Measurements from ENCODE around the gene SERPINB5.

SERPINB5 gene

DNA sequence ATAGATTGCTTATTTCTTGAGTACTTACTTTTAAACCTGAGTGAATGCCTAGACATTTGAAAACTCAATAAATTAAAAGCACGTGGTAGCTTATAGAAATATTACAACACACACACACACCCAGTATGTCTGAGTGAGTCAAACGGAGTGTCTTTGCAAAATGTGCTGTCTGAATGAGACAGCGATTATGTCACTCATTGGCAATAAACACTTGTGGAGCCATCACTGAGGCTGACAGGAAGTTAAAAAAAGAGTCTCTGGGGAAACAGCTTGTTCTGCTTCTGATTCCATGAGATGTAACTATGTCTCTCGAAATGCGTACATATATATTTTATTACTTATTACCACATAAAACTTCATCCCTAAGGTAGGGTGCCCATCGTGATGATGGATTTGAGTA, 32.2 kb upstream of the SERPINB5 start:
- Histone ChIP-seq H3K36me3 (ENCODE audit: control insufficient read depth, low read length) (no peaks in the 10 kb centered on the region), H3K4me3 (ENCODE audit: low read length) (no peak overlapping the region), H3K4me1 (ENCODE audit: control insufficient read depth, low read length) (peaks cover 11% of the 10 kb centered on the region), H3K27me3 (ENCODE audit: control insufficient read depth, low read length) (peaks cover 5% of the 10 kb centered on the region; the same call in 1 of the 2 replicates), H3K4me2 (ENCODE audit: low read length) (peak overlapping the region; percentile 41), H3K79me2 (ENCODE audit: control insufficient read depth, low read length) (no peaks in the 10 kb centered on the region), H3K27ac (ENCODE audit: low read depth, low read length) (no peak overlapping the region), H4K20me1 (ENCODE audit: control insufficient read depth, insufficient read depth, low read depth, low read length) (no peaks in the 10 kb centered on the region), H3K9me3 (ENCODE audit: control insufficient read depth, insufficient read depth, low read length) (no peaks in the 10 kb centered on the region), H3F3A (ENCODE audit: control insufficient read depth, insufficient read depth) (no peaks in the 10 kb centered on the region), H3K9me2 (replicated peaks; ENCODE audit: control insufficient read depth, low read length) (no peaks in the 10 kb centered on the region)
- TF ChIP-seq, protein P1, sequence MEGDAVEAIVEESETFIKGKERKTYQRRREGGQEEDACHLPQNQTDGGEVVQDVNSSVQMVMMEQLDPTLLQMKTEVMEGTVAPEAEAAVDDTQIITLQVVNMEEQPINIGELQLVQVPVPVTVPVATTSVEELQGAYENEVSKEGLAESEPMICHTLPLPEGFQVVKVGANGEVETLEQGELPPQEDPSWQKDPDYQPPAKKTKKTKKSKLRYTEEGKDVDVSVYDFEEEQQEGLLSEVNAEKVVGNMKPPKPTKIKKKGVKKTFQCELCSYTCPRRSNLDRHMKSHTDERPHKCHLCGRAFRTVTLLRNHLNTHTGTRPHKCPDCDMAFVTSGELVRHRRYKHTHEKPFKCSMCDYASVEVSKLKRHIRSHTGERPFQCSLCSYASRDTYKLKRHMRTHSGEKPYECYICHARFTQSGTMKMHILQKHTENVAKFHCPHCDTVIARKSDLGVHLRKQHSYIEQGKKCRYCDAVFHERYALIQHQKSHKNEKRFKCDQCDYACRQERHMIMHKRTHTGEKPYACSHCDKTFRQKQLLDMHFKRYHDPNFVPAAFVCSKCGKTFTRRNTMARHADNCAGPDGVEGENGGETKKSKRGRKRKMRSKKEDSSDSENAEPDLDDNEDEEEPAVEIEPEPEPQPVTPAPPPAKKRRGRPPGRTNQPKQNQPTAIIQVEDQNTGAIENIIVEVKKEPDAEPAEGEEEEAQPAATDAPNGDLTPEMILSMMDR (IDR thresholded peaks at IDR 0.05; ENCODE audit: low read depth, low read length, poor library complexity, severe bottlenecking), result no peak
- TF ChIP-seq EZH2phosphoT487 (IDR thresholded peaks at IDR 0.05; ENCODE audit: borderline replicate concordance, low read length), result no peak

DNA sequence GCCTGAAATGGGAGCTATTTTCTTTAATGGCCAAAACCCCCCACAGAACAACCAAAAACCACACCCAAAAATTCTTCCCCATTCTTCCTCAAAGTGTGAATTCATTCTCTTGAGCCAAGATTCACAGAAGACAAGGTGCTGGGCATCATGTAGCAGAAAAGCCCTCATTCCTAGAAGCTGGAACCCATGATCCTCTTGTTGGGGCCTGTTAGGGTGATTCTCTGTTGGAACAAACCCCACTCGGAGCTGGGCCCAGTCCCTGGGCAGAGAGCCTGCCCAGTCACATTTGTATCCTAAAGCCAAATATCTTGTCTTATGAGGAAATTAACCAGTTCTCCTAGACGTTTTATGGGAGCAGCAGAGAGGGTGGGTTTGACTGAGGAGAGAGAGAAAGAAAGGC, 31.7 kb upstream of the SERPINB5 start:
- H3K27ac ChIP-seq (ENCODE audit: low read depth, low read length), result no peak overlapping the region
- TF ChIP-seq, protein P1 (IDR thresholded peaks at IDR 0.05; ENCODE audit: low read depth, low read length, poor library complexity, severe bottlenecking), result no peak
- TF ChIP-seq EZH2phosphoT487 (IDR thresholded peaks at IDR 0.05; ENCODE audit: borderline replicate concordance, low read length), result no peak
- H3K4me2 ChIP-seq (ENCODE audit: low read length), result peak overlapping the region; percentile 41
- H4K20me1 ChIP-seq (ENCODE audit: control insufficient read depth, insufficient read depth, low read depth, low read length), result no peaks in the 10 kb centered on the region
- no peaks in the 10 kb centered on the region for H3K36me3 ChIP-seq (ENCODE audit: control insufficient read depth, low read length)
- H3K27me3 ChIP-seq (ENCODE audit: control insufficient read depth, low read length), result 0 out of 2 replicates have a peak, but pooled peaks cover 1% of the 10 kb centered on the region
- no peaks in the 10 kb centered on the region for H3K79me2 ChIP-seq (ENCODE audit: control insufficient read depth, low read length)
- H3K4me1 ChIP-seq (ENCODE audit: control insufficient read depth, low read length), result peaks cover 11% of the 10 kb centered on the region
- no peaks in the 10 kb centered on the region for H3K9me3 ChIP-seq (ENCODE audit: control insufficient read depth, insufficient read depth, low read length)
- H3F3A ChIP-seq (ENCODE audit: control insufficient read depth, insufficient read depth), result no peaks in the 10 kb centered on the region
- H3K4me3 ChIP-seq (ENCODE audit: low read length), result no peak overlapping the region
- no peaks in the 10 kb centered on the region for H3K9me2 ChIP-seq (replicated peaks; ENCODE audit: control insufficient read depth, low read length)

DNA sequence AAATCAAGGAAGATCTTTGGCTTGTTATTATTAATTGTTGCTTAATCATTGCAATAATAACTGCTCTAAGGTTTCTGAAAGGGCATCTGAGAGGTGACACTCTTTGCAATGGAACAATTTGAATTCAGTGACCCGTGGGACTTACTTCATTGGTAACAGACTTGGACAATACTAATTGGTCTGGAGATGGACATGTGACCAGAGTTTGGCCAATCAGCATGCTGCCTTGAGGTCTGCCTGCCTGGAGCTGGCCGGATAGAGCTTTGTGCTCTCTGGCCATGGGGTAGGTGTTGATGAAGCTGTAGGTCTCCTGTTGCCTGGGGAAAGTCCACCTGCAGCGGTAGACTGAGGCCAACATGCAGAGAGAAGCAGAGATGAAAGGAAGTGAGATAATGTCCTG, 30.5 kb upstream of the SERPINB5 start:
- TF ChIP-seq EZH2phosphoT487 (IDR thresholded peaks at IDR 0.05; ENCODE audit: borderline replicate concordance, low read length), result no peak
- TF ChIP-seq, protein P1 (IDR thresholded peaks at IDR 0.05; ENCODE audit: low read depth, low read length, poor library complexity, severe bottlenecking), result no peak
- Histone ChIP-seq H3K4me3 (ENCODE audit: low read length) (no peak overlapping the region), H3F3A (ENCODE audit: control insufficient read depth, insufficient read depth) (no peaks in the 10 kb centered on the region), H3K9me3 (ENCODE audit: control insufficient read depth, insufficient read depth, low read length) (no peaks in the 10 kb centered on the region), H3K9me2 (replicated peaks; ENCODE audit: control insufficient read depth, low read length) (no peaks in the 10 kb centered on the region), H4K20me1 (ENCODE audit: control insufficient read depth, insufficient read depth, low read depth, low read length) (no peaks in the 10 kb centered on the region), H3K36me3 (ENCODE audit: control insufficient read depth, low read length) (no peaks in the 10 kb centered on the region), H3K27me3 (ENCODE audit: control insufficient read depth, low read length) (no peaks in the 10 kb centered on the region), H3K4me1 (ENCODE audit: control insufficient read depth, low read length) (peaks cover 11% of the 10 kb centered on the region), H3K4me2 (ENCODE audit: low read length) (no peak overlapping the region), H3K27ac (ENCODE audit: low read depth, low read length) (no peak overlapping the region), H3K79me2 (ENCODE audit: control insufficient read depth, low read length) (no peaks in the 10 kb centered on the region)

Measured in DOHH2 (cell line).